ENCODE data around the gene RNASE12. TPM values are rescaled to one million over a fixed set of nuclear protein-coding genes. Genes with fewer than 3 reads are reported as not detected.

RNASE12 gene, protein sequence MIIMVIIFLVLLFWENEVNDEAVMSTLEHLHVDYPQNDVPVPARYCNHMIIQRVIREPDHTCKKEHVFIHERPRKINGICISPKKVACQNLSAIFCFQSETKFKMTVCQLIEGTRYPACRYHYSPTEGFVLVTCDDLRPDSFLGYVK
- not detected for total RNA-seq
- not detected for polyA plus RNA-seq (2013, experiment 1 of 2)
- not detected for polyA plus RNA-seq (2013, experiment 2 of 2)
- long read RNA-seq, experiment 1 = 0 reads
- long read RNA-seq, experiment 2 = 0 reads
- long read RNA-seq, experiment 3 = 0 reads
- long read RNA-seq, experiment 4 = 0 reads

DNA sequence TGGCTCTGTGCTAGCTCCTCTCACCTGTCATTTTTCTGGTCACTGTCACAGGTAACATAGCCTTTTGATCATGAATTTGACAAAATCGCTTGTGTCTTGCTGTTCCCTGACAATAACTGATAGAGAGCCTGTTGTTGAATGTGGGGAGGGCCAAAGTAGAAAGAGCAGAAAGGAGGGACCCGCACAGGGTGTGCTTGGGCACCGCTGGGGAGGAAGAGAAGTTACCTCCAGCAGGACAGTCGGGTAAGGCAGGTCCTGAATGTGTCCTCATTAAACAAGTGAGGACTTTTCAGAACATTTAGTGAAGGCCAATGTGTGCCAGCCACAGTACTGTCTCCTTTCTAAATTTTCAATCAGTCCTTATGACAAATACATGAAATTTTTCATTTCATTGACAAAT, at the start of gene RNASE12:
TSS of gene RNASE12 (minus strand) at position 142 of the 400 bp plus-strand sequence. CDS start 653 bp downstream, outside the sequence.
- DNase-seq = peak; percentile 17

DNA sequence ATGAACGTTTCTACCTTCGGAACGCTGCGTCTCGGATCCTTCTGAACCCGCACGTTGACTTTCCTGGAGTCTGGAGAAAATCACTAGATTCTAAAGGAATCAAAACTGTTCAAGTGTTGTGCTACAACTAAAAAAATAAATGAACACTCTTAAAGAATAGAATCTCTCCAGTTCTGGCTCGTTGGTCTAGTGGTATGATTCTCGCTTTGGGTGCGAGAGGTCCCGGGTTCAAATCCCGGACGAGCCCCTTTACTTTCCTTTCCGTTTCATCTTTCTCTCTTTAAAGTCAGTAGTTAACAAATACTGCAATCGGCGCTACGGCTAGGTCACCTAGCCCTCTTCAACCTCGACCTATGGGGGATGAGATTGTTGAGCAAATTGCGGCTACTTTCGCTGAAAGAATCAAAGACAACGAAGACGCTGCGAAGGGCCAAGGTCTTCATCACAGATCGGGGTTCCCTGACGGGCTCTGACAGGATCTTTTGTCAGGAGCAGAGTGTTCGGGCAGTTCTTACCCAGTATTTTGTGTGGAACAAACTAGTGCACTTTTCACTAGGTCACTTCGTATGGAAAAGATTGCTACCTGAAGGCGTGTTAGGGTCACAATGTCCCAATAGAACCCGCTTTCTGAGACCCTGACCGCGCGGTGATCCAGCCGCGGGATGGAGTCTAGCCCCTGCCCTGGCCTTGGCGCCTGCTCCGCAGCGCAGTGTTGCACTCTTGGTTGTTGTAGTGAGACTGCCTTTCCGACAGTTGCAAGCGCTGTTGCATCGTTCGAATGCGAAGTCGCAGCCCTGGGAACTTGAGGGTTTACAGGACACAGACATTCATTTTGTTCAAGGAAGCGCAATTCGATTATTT, 41.9 kb upstream of the RNASE12 start:
- Mint-ChIP-seq H3K27me3 (ENCODE audit: insufficient read depth) (peaks cover 44% of the 10 kb centered on the region), H3K9me3 (peaks cover 4% of the 10 kb centered on the region), H3K27ac (peak overlapping the region; percentile 75), H3K36me3 (ENCODE audit: low read depth) (no peaks in the 10 kb centered on the region), H3K4me3 (peak overlapping the region; percentile 75), H3K4me1 (peaks cover 6% of the 10 kb centered on the region)
- Histone ChIP-seq H3K4me1 (ENCODE audit: control insufficient read depth, insufficient read depth, low read length) (peaks cover 5% of the 10 kb centered on the region), H3K27me3 (ENCODE audit: control insufficient read depth, insufficient read depth, low read length, poor library complexity, severe bottlenecking) (no peaks in the 10 kb centered on the region), H3K9me3 (ENCODE audit: control insufficient read depth, low read length) (no peaks in the 10 kb centered on the region), H3K36me3 (ENCODE audit: control insufficient read depth, insufficient read depth, low read length) (no peaks in the 10 kb centered on the region), H3K27ac (ENCODE audit: low read depth, low read length) (no peak overlapping the region), H3K9ac (ENCODE audit: extremely low read depth, low read length, poor library complexity, severe bottlenecking) (peak overlapping the region; percentile 56), H3K4me3 (ENCODE audit: low read length) (peak overlapping the region; percentile 94)
- DNase-seq = peak; percentile 94
- WGBS, 2 experiments (ENCODE audit: insufficient coverage in 1 of 2, insufficient read length in 1 of 2) = 3 to 8% methylated on average over 30 to 45 of the region's 45 CpGs
- TF ChIP-seq, protein P1, sequence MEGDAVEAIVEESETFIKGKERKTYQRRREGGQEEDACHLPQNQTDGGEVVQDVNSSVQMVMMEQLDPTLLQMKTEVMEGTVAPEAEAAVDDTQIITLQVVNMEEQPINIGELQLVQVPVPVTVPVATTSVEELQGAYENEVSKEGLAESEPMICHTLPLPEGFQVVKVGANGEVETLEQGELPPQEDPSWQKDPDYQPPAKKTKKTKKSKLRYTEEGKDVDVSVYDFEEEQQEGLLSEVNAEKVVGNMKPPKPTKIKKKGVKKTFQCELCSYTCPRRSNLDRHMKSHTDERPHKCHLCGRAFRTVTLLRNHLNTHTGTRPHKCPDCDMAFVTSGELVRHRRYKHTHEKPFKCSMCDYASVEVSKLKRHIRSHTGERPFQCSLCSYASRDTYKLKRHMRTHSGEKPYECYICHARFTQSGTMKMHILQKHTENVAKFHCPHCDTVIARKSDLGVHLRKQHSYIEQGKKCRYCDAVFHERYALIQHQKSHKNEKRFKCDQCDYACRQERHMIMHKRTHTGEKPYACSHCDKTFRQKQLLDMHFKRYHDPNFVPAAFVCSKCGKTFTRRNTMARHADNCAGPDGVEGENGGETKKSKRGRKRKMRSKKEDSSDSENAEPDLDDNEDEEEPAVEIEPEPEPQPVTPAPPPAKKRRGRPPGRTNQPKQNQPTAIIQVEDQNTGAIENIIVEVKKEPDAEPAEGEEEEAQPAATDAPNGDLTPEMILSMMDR (conservative IDR thresholded peaks at IDR 0.05) = peak; percentile 19

More for the DNA sequence above, at the start of gene RNASE12:
- TF ChIP-seq, protein P1 (conservative IDR thresholded peaks at IDR 0.05) = no peak
- no peak within 1 kb of the TSS for H3K27ac ChIP-seq (ENCODE audit: low read depth, low read length)
- H3K4me3 ChIP-seq (ENCODE audit: low read length) = no peak within 1 kb of the TSS
- Mint-ChIP-seq H3K4me3 (no peak within 1 kb of the TSS), H3K4me1 (peaks cover 9% of the 10 kb centered on the region), H3K9me3 (no peaks in the 10 kb centered on the region), H3K27ac (no peak within 1 kb of the TSS), H3K36me3 (ENCODE audit: low read depth) (no peaks in the 10 kb centered on the region), H3K27me3 (ENCODE audit: insufficient read depth) (no peaks in the 10 kb centered on the region)
- H3K4me1 ChIP-seq (ENCODE audit: control insufficient read depth, insufficient read depth, low read length) = no peaks in the 10 kb centered on the region
- H3K9me3 ChIP-seq (ENCODE audit: control insufficient read depth, low read length) = no peaks in the 10 kb centered on the region
- H3K36me3 ChIP-seq (ENCODE audit: control insufficient read depth, insufficient read depth, low read length) = no peaks in the 10 kb centered on the region
- 88 to 90% methylated on average over 4 of the region's 4 CpGs for WGBS, 2 experiments (ENCODE audit: insufficient coverage in 1 of 2, insufficient read length in 1 of 2)
- H3K9ac ChIP-seq (ENCODE audit: extremely low read depth, low read length, poor library complexity, severe bottlenecking) = no peak within 1 kb of the TSS
- no peaks in the 10 kb centered on the region for H3K27me3 ChIP-seq (ENCODE audit: control insufficient read depth, insufficient read depth, low read length, poor library complexity, severe bottlenecking)

DNA sequence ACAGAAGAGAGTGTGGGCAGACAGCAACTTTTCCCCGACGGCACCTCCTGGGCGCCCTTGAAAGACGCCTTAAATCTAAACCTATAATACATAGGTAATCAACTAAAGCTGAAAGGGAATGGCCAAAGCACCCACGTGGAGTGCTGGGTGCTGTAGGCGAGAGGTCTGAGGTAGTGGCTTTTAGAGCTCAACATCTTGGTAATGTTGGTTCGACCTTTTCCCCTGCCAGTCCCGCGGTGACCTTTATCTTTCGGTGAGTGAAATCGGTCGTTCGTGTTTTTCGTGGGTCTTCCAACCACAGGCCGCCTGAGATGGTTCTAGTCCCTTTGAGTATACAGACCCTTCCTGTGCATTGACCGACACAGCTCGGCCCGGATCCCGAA, 41.3 kb upstream of the RNASE12 start:
- Mint-ChIP-seq H3K4me1 (peaks cover 12% of the 10 kb centered on the region), H3K9me3 (peaks cover 4% of the 10 kb centered on the region), H3K4me3 (peak overlapping the region; percentile 75), H3K36me3 (ENCODE audit: low read depth) (no peaks in the 10 kb centered on the region), H3K27me3 (ENCODE audit: insufficient read depth) (peaks cover 51% of the 10 kb centered on the region), H3K27ac (peak overlapping the region; percentile 75)
- no peaks in the 10 kb centered on the region for H3K9me3 ChIP-seq (ENCODE audit: control insufficient read depth, low read length)
- WGBS, 2 experiments (ENCODE audit: insufficient coverage in 1 of 2, insufficient read length in 1 of 2) = 0 to 1% methylated on average over 15 to 19 of the region's 19 CpGs
- no peaks in the 10 kb centered on the region for H3K36me3 ChIP-seq (ENCODE audit: control insufficient read depth, insufficient read depth, low read length)
- H3K27ac ChIP-seq (ENCODE audit: low read depth, low read length) = no peak overlapping the region
- H3K4me3 ChIP-seq (ENCODE audit: low read length) = peak overlapping the region; percentile 94
- TF ChIP-seq, protein P1 (conservative IDR thresholded peaks at IDR 0.05) = no peak
- peak overlapping the region; percentile 41 for H3K9ac ChIP-seq (ENCODE audit: extremely low read depth, low read length, poor library complexity, severe bottlenecking)
- peak; percentile 77 for DNase-seq
- H3K4me1 ChIP-seq (ENCODE audit: control insufficient read depth, insufficient read depth, low read length) = peaks cover 5% of the 10 kb centered on the region
- H3K27me3 ChIP-seq (ENCODE audit: control insufficient read depth, insufficient read depth, low read length, poor library complexity, severe bottlenecking) = no peaks in the 10 kb centered on the region

Measured in endodermal cell (in vitro differentiated cells).